Upper lobe of left lung (tissue), 6 donors: Measurements from ENCODE around the gene C1QTNF6. TPM values are rescaled to one million over a fixed set of nuclear protein-coding genes. Genes with fewer than 3 reads are reported as not detected.

Experiments
- ATAC-seq, 2 donors: fragments of 200-7000 bp; cut with Tn5 transposase; one replicate each; pipeline ENCODE4 v1.9.1; 2022; ENCODE audit warnings: mild to moderate bottlenecking in 2 of 2, moderate library complexity in 2 of 2; ENCODE audit not compliant: low FRiP score in 2 of 2
- DNase-seq, 2 donors: peaks; one replicate each; pipeline ENCODE4 v3.0.0-alpha.2; 2019 to 2020
- H3K27ac ChIP-seq, 4 donors: fragments of 200-600 bp; sonication (generic); one replicate each; pipeline ENCODE4 v1.5.1; 2016 to 2019
- H3K27me3 ChIP-seq, 4 donors: fragments of 200-600 bp; sonication (generic); one replicate each; pipeline ENCODE4 v1.5.1; 2017 to 2019
- H3K36me3 ChIP-seq, 4 donors: fragments of 200-600 bp; sonication (generic); one replicate each; pipeline ENCODE4 v1.5.1; 2016 to 2019
- H3K4me1 ChIP-seq, 4 donors: fragments of 200-600 bp; sonication (generic); one replicate each; pipeline ENCODE4 v1.5.1; 2018 to 2019
- H3K4me3 ChIP-seq, 4 donors: fragments of 200-600 bp; sonication (generic); one replicate each; pipeline ENCODE4 v1.5.1; 2017 to 2019; ENCODE audit warnings: mild to moderate bottlenecking in 2 of 4, moderate library complexity in 1 of 4
- H3K9me3 ChIP-seq, 4 donors: fragments of 200-600 bp; sonication (generic); one replicate each; pipeline ENCODE4 v1.5.1; 2018 to 2019
- EP300 ChIP-seq, 4 donors: sonication (generic); formaldehyde crosslinking; IDR thresholded peaks; one replicate each; pipeline ENCODE4 v1.5.1; 2017; ENCODE audit warnings: antibody characterized with exemption in 4 of 4, control low read depth in 2 of 4
- POLR2A ChIP-seq, 4 donors: fragments of 450-650 bp; IDR thresholded peaks; one replicate each; pipeline ENCODE4 v1.5.1; 2016 to 2017; ENCODE audit warnings: antibody characterized with exemption in 4 of 4, mild to moderate bottlenecking in 2 of 4
- POLR2AphosphoS5 ChIP-seq, 2 donors: sonication (generic); formaldehyde crosslinking; IDR thresholded peaks; one replicate each; pipeline ENCODE4 v1.5.1; 2017; ENCODE audit warnings: antibody characterized with exemption in 2 of 2
- WGBS, 2 donors: methylation state at CpG; one replicate each; pipeline ENCODE4 v1.1.5; 2017 to 2018; 5-methylcytosine and 5-hydroxymethylcytosine counted together
- total RNA-seq, 6 donors: library from RNA; depleted of rRNA in 4 of 6; stranded (reverse); fragments of >200 nt in 4 of 6; gene quantifications; one replicate each; pipeline versions ENCODE4 v1.1.0 to v1.2.1, GENCODE V29; 2016 to 2021
- TF ChIP-seq, protein P1 (sequence below), 6 experiments: fragments of 450-650 bp in 4 of 6; fragments of 200-600 bp in 2 of 6; sonication (generic) in 2 of 6; IDR thresholded peaks; one replicate each; pipeline ENCODE4 v1.5.1; 2016 to 2019; ENCODE audit warnings: antibody characterized with exemption in 6 of 6
- donor health status: DM: no; HTN: no; CAD: no; lungs with moderate emphysema.
- donor health status: DM: no; HTN: yes; CAD: no; lungs with severe emphysema.

The C1QTNF6 gene
- 1 to 10 TPM; 2.1 to 8.4 (median 4.7) TPM for total RNA-seq

DNA sequence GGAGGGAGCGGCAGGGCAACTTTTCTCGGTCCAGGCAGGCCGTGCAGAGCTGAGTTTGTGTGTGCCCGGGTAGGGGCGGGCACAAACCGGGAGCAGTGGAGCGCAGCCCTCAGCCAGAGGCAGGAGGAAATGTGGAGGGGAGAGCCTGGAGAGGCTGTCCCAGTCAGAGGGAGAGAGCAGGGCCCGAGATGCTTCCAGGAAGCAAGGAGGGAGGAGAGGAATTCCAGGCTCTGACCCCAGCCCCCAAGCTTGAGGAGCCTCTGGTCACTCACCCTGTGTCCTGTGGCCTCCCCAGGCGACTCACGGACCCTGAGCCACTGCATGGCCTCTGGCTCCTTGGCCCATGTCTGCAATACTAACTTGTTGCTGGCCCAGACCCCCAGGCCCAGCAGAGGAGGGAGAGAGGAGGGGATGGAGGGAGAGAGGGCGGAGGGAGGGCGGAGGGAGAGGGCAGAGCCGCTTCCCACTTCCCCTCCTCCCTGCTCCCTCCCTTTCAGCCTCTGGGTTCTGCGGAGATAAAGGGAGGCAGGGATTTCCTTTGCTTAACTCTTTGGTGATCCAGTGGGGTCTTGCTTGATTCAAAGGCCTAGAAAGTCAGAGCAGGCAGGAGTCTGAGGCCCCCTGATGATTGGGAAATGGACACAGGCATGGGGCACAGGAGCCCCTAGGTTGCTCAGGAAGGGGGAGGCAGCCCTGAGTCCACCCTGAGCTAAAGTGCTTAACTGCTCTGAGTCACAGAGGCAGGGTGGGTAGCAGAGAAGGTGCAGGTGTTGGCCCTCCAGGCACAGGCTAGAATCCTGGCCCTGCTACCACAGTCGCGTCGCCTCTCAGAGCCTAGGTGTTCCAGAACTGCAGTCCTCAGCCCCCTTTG is at the start of gene C1QTNF6:
Gene C1QTNF6, minus strand, starts transcription at position 357 of the 871 bp plus-strand sequence. Its CDS starts 34 bp downstream, at position 323.
- Histone ChIP-seq H3K27me3 (no peaks in the 10 kb centered on the region), H3K36me3 (no peaks in the 10 kb centered on the region), H3K4me1 (peaks cover 35 to 38% (median 37%) of the 10 kb centered on the region in 4 donors), H3K4me3 (peak within 1 kb of the TSS in 3 of 4 donors; percentile 22 to 43 (median 39)), H3K9me3 (no peaks in the 10 kb centered on the region), H3K27ac (peak within 1 kb of the TSS; percentile 68 to 89 (median 88))
- 26 to 34% methylated on average over 15 to 16 of the region's 17 CpGs for WGBS, 2 donors
- TF ChIP-seq, protein P1, sequence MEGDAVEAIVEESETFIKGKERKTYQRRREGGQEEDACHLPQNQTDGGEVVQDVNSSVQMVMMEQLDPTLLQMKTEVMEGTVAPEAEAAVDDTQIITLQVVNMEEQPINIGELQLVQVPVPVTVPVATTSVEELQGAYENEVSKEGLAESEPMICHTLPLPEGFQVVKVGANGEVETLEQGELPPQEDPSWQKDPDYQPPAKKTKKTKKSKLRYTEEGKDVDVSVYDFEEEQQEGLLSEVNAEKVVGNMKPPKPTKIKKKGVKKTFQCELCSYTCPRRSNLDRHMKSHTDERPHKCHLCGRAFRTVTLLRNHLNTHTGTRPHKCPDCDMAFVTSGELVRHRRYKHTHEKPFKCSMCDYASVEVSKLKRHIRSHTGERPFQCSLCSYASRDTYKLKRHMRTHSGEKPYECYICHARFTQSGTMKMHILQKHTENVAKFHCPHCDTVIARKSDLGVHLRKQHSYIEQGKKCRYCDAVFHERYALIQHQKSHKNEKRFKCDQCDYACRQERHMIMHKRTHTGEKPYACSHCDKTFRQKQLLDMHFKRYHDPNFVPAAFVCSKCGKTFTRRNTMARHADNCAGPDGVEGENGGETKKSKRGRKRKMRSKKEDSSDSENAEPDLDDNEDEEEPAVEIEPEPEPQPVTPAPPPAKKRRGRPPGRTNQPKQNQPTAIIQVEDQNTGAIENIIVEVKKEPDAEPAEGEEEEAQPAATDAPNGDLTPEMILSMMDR (IDR thresholded peaks at IDR 0.05), result no peak
- TF ChIP-seq POLR2A (IDR thresholded peaks at IDR 0.05) (no peak), POLR2AphosphoS5 (IDR thresholded peaks at IDR 0.05) (no peak), EP300 (IDR thresholded peaks at IDR 0.05) (no peak)
- peak; percentile 72 to 83 for ATAC-seq
- DNase-seq, result no peak

DNA sequence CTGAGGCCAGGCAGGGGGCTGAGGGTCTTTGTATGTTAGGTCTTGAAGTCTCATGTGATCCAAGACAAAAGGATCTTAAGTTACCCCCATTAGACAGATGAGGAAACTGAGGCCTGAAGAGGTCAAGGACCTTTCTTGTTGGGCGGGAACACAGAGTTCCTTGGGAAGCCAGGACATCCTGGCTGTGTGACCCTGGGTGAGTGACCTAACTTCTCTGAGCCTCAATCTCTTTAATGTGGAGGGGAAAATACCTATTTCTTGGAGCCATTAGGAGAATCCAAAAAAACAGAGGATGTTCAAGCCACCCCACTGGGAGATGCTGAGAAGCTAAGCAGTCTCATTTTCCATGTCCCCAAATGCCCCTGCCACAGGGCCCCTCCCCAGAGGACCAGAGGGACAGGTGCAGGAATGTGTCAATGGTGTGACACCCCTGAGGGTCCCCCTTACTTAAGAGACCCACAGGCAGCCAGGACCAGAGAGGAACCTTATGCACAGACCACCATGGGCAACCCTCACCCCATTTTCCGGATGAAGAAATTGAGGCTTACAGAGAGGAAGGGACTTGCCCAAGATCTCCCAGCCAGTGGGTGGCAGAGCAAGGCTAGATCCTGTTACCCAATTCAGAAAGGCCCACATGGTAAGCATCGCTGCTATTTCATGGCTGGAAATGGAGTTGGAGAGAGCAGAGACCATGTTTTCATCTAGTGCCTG is 48.0 kb upstream of the C1QTNF6 start:
- H3K4me3 ChIP-seq, result no peak overlapping the region
- TF ChIP-seq, protein P1 (IDR thresholded peaks at IDR 0.05), result no peak
- no peak for TF ChIP-seq POLR2A (IDR thresholded peaks at IDR 0.05)
- TF ChIP-seq EP300 (IDR thresholded peaks at IDR 0.05), result no peak
- no peak for TF ChIP-seq POLR2AphosphoS5 (IDR thresholded peaks at IDR 0.05)
- H3K9me3 ChIP-seq, result no peaks in the 10 kb centered on the region
- H3K27ac ChIP-seq, result peak overlapping the region in 2 of 4 donors; percentile 47 to 54
- peak in 1 of 2 donors; percentile 9 for ATAC-seq
- peaks cover 4 to 20% (median 10%) of the 10 kb centered on the region in 4 donors for H3K4me1 ChIP-seq
- DNase-seq, result no peak
- no peaks in the 10 kb centered on the region for H3K36me3 ChIP-seq
- WGBS, 2 donors, result 75 to 95% methylated on average over 3 of the region's 3 CpGs
- H3K27me3 ChIP-seq, result no peaks in the 10 kb centered on the region

DNA sequence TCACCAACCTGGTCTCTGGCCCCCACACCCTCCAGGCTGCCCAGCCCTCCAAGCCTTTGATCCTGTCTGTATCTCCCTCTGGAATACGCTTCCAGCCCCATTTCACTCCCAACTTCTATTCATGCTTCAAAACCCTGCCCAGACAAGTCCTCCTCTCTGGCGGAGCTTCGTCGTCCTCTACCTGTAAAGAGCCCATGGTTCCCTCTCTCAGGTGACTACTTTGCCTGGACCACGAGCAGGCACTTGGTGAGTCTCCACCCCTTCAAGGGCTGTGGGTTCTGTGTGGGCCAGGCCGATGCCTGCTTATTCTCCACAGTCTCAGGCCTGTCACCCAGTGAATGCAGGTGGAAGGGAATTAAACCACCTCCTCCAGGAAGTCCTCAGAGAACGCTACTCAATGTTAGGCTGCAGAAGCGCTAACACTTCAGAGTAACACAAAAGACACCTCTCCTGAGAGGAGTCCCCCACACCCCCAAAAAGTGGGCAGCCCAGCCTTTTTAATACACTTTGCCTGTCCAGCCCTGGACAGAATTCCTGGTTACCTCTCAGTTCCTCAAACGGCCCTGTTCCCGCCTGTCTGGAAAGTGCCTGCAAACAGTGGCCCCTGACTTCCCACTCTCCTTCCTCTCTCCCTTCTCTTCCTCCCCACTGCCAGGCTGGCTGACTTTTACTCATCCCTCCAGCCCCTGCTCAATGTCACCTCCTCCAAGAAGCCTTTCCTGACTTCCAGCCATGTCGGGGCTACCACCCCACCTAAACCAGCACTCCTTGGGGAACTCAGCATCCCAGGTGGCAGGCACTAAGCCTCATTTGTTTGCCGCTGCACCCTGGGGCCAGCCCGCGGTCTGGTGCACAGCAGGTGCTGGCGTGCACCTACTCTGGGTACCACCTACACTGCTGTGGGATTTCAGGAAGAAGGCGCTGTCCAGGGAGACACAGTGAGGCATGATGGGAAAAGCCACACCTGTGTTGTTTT is 47.0 kb upstream of the C1QTNF6 start:
- H3K27me3 ChIP-seq, result no peaks in the 10 kb centered on the region
- peak overlapping the region in 2 of 4 donors; percentile 30 to 35 for H3K27ac ChIP-seq
- H3K4me3 ChIP-seq, result no peak overlapping the region
- no peaks in the 10 kb centered on the region for H3K9me3 ChIP-seq
- 73 to 74% methylated on average over 16 of the region's 16 CpGs for WGBS, 2 donors
- no peak for ATAC-seq
- DNase-seq, result no peak
- H3K36me3 ChIP-seq, result no peaks in the 10 kb centered on the region
- TF ChIP-seq, protein P1 (IDR thresholded peaks at IDR 0.05), result no peak
- TF ChIP-seq EP300 (IDR thresholded peaks at IDR 0.05) (no peak), POLR2A (IDR thresholded peaks at IDR 0.05) (no peak), POLR2AphosphoS5 (IDR thresholded peaks at IDR 0.05) (no peak)
- peaks cover 6 to 26% (median 15%) of the 10 kb centered on the region in 4 donors for H3K4me1 ChIP-seq
